PC-3 (cell line): ENCODE results near the gene MYH9. TPM values are rescaled to one million over a fixed set of nuclear protein-coding genes. Genes with fewer than 3 reads are reported as not detected.

Experiments
- ATAC-seq: fragments of 200-7000 bp; cut with Tn5 transposase; 2 replicates; pipeline ENCODE4 v1.9.1; 2020; ENCODE audit warnings: mild to moderate bottlenecking, moderate library complexity
- BruUV-seq: library from RNA; stranded (reverse); fragments of 400-500 nt; replicated peaks from 2 replicates; lab custom pipeline; 2021; lab: Mats Ljungman, UMichigan
- CTCF ChIA-PET: fragments of 300-600 bp; sonication (Branson Sonifier 250); formaldehyde crosslinking; loops from one replicate; lab custom pipeline; 2022; ENCODE audit warnings: antibody characterized with exemption; lab: Charles Lee
- POLR2A ChIA-PET: fragments of 300-600 bp; sonication (Branson Sonifier 250); formaldehyde crosslinking; loops from one replicate; lab custom pipeline; 2022; ENCODE audit warnings: antibody characterized with exemption; ENCODE audit not compliant: unreplicated experiment; lab: Charles Lee
- DNase-seq: peaks from one replicate; pipeline ENCODE4 v3.0.0-alpha.2; 2015
- H2AFZ ChIP-seq: fragments of 300-600 bp; sonication (generic); 2 replicates; pipeline ENCODE4 v1.6.0; 2016; ENCODE audit warnings: antibody characterized with exemption, low read length
- H3F3A ChIP-seq: fragments of 300-600 bp; sonication (generic); one replicate; pipeline ENCODE4 v1.6.0; 2017; ENCODE audit warnings: antibody characterized with exemption, low read length, control low read depth, mild to moderate bottlenecking; ENCODE audit not compliant: unreplicated experiment
- H3K27ac ChIP-seq: fragments of 300-600 bp; sonication (generic); 2 replicates; pipeline ENCODE4 v1.5.1; 2016; ENCODE audit warnings: mild to moderate bottlenecking, low read length
- H3K27me3 ChIP-seq: fragments of 300-600 bp; sonication (generic); 2 replicates; pipeline ENCODE4 v1.6.1; 2016; ENCODE audit warnings: low read length, mixed read lengths
- H3K36me3 ChIP-seq: fragments of 300-600 bp; sonication (generic); 2 replicates; pipeline ENCODE4 v1.6.1; 2016; ENCODE audit warnings: low read depth, mixed run types, low read length, mixed read lengths
- H3K4me1 ChIP-seq: fragments of 300-600 bp; sonication (generic); 2 replicates; pipeline ENCODE4 v1.5.1; 2016; ENCODE audit warnings: low read length; ENCODE audit not compliant: insufficient read depth
- H3K4me2 ChIP-seq: fragments of 300-600 bp; sonication (generic); 2 replicates; pipeline ENCODE4 v1.6.0; 2016; ENCODE audit warnings: low read length
- H3K4me3 ChIP-seq: fragments of 300-600 bp; sonication (generic); 2 replicates; pipeline ENCODE4 v1.5.1; 2016; ENCODE audit warnings: mild to moderate bottlenecking, low read length, mixed read lengths
- H3K79me2 ChIP-seq: fragments of 300-600 bp; sonication (generic); 2 replicates; pipeline ENCODE4 v1.6.1; 2017; ENCODE audit warnings: low read length, mixed read lengths
- H3K9ac ChIP-seq: fragments of 300-600 bp; sonication (generic); 2 replicates; pipeline ENCODE4 v1.6.0; 2016; ENCODE audit warnings: mild to moderate bottlenecking, low read length
- H3K9me2 ChIP-seq: fragments of 300-600 bp; sonication (generic); replicated peaks from 2 replicates; pipeline ENCODE4 v1.6.1; 2016; ENCODE audit warnings: mixed run types, low read length, mixed read lengths
- H3K9me3 ChIP-seq: fragments of 300-600 bp; sonication (generic); 2 replicates; pipeline ENCODE4 v1.6.1; 2016; ENCODE audit warnings: low read length, mixed read lengths
- H4K20me1 ChIP-seq: fragments of 300-600 bp; sonication (generic); 2 replicates; pipeline ENCODE4 v1.6.1; 2016; ENCODE audit warnings: low read length, mixed read lengths
- EZH2 ChIP-seq: fragments of 300-600 bp; sonication (generic); IDR thresholded peaks from one replicate; pipeline ENCODE4 v1.6.1; 2017; ENCODE audit warnings: antibody characterized with exemption, mild to moderate bottlenecking, low read length; ENCODE audit not compliant: unreplicated experiment
- EZH2phosphoT487 ChIP-seq: fragments of 300-600 bp; sonication (generic); IDR thresholded peaks from 2 replicates; pipeline ENCODE4 v1.6.1; 2018; ENCODE audit warnings: mild to moderate bottlenecking, antibody characterized with exemption, low read length, borderline replicate concordance
- intact Hi-C: fragments of 100-400 bp; cut with micrococcal nuclease; formaldehyde crosslinking; loops from 2 replicates; pipeline ENCODE4 v1.9.0; 2023
- total RNA-seq: library from RNA; depleted of rRNA; stranded (reverse); fragments of >200 nt; gene quantifications from 2 replicates; pipeline ENCODE4 v1.2.3, GENCODE V29; 2014
- TF ChIP-seq, protein P1 (sequence below): fragments of 300-600 bp; sonication (generic); conservative IDR thresholded peaks from 2 replicates; pipeline ENCODE4 v1.5.1; 2017; ENCODE audit warnings: antibody characterized with exemption, low read depth, mild to moderate bottlenecking, low read length

MYH9 gene
- total RNA-seq, 1 experiment from 2014 or later: 357 TPM

DNA sequence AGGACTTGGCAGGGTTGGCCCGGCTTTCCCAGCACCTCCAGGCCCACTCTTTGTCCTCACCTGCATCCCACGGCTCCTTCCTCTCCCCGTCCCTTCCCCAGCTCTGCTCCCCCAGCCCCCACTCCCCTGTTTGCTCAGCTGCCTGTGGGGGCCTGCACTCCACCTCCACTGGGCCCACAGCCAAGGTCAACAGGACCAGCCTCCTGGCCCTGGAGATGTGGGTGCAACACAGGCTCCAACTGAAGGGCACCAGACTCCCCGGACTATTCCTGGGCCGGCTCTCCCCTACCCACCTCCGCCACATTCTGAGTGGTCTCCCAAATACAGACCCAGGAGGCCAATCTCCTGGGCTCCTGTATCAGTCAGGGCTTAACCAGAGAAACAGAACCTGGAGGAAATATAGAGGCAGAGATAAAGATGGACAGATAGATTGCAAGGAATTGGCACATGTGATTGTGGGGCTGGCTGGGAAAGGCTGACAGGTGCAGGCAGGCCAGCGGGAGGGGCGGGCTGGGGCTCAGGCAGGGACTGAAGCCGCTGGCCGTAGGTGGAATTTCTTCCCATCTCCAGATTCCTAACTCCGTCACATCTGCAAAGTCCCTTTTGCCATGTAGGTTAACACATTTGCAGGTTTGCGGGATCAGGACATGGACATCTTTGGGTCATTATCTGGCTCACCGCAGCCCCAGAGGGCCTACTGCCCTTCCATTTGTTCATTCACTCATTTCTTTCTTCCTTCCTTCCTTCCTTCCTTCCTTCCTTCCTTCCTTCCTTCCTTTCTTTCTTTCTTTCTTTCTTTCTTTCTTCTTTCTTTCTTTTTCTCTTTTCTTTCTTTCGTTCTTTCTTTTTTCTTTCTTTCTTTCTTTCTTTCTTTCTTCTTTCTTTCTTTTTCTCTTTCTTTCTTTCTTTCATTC lies 45.8 kb upstream of the MYH9 start:
- intact Hi-C loops: no loop called here
- no TSS peak for BruUV-seq
- H4K20me1 ChIP-seq: no peaks in the 10 kb centered on the region
- DNase-seq (no peak), ATAC-seq (no peak)
- H3K27me3 ChIP-seq: no peaks in the 10 kb centered on the region
- CTCF ChIA-PET: no interaction called here
- H3K79me2 ChIP-seq: no peaks in the 10 kb centered on the region
- H3K36me3 ChIP-seq: no peaks in the 10 kb centered on the region
- no peaks in the 10 kb centered on the region for H3K9me2 ChIP-seq
- no peak overlapping the region for H3K4me2 ChIP-seq
- no peak overlapping the region for H3K27ac ChIP-seq
- H3K9ac ChIP-seq: no peak overlapping the region
- POLR2A ChIA-PET: no interaction called here
- TF ChIP-seq EZH2phosphoT487 (no peak), EZH2 (no peak)
- TF ChIP-seq, protein P1, sequence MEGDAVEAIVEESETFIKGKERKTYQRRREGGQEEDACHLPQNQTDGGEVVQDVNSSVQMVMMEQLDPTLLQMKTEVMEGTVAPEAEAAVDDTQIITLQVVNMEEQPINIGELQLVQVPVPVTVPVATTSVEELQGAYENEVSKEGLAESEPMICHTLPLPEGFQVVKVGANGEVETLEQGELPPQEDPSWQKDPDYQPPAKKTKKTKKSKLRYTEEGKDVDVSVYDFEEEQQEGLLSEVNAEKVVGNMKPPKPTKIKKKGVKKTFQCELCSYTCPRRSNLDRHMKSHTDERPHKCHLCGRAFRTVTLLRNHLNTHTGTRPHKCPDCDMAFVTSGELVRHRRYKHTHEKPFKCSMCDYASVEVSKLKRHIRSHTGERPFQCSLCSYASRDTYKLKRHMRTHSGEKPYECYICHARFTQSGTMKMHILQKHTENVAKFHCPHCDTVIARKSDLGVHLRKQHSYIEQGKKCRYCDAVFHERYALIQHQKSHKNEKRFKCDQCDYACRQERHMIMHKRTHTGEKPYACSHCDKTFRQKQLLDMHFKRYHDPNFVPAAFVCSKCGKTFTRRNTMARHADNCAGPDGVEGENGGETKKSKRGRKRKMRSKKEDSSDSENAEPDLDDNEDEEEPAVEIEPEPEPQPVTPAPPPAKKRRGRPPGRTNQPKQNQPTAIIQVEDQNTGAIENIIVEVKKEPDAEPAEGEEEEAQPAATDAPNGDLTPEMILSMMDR: no peak
- no peak overlapping the region for H2AFZ ChIP-seq
- H3K4me3 ChIP-seq: no peak overlapping the region
- no peaks in the 10 kb centered on the region for H3K9me3 ChIP-seq
- H3F3A ChIP-seq: no peaks in the 10 kb centered on the region
- 0 out of 2 replicates have a peak, but pooled peaks cover 3% of the 10 kb centered on the region for H3K4me1 ChIP-seq

DNA sequence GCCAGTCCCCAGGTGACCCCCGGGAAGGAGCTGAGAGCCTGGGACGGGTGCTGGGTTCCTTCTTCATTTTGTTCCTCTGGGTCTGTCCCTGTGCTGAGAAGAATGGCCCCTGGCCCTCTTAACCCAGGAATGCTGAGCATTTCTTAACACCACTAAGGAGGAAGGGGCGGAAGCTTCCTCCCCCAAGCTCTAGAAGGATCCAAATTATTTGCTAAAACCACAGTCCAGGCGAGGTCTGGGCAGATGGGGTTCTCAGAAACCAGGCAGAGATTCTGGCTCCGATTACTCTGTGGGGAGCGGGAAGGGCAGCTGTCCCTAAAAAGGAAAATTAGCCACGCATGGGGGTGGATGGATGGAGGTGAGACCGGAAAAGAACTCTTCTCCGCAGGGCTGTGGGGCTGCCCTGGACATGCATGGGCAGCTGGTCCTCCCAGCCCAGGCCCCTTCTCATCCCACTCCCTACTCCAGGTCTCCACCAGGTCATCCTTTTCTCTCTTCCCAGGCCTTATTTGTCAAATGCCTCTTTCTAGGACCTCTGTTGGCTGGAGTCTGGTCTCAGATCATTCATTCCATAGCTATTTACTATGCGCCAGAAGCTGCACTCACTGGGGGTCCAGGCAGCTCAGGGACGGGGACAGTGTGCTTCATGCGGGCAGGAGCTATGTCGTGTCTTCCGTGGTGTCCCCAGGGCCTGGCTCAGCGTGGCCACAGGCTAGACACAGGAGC lies 45.0 kb upstream of the MYH9 start:
- H4K20me1 ChIP-seq: no peaks in the 10 kb centered on the region
- BruUV-seq: no TSS peak
- TF ChIP-seq EZH2phosphoT487 (no peak), EZH2 (no peak)
- TF ChIP-seq, protein P1: no peak
- H3K9ac ChIP-seq: no peak overlapping the region
- H3K9me2 ChIP-seq: no peaks in the 10 kb centered on the region
- intact Hi-C loops: no loop called here
- H3K27ac ChIP-seq: no peak overlapping the region
- H3K4me1 ChIP-seq: 0 out of 2 replicates have a peak, but pooled peaks cover 3% of the 10 kb centered on the region
- ChIA-PET CTCF (no interaction called here), POLR2A (no interaction called here)
- H3K4me3 ChIP-seq: no peak overlapping the region
- H3K27me3 ChIP-seq: no peaks in the 10 kb centered on the region
- no peaks in the 10 kb centered on the region for H3K36me3 ChIP-seq
- no peaks in the 10 kb centered on the region for H3F3A ChIP-seq
- H2AFZ ChIP-seq: no peak overlapping the region
- DNase-seq (no peak), ATAC-seq (no peak)
- no peaks in the 10 kb centered on the region for H3K79me2 ChIP-seq
- no peaks in the 10 kb centered on the region for H3K9me3 ChIP-seq
- no peak overlapping the region for H3K4me2 ChIP-seq

DNA sequence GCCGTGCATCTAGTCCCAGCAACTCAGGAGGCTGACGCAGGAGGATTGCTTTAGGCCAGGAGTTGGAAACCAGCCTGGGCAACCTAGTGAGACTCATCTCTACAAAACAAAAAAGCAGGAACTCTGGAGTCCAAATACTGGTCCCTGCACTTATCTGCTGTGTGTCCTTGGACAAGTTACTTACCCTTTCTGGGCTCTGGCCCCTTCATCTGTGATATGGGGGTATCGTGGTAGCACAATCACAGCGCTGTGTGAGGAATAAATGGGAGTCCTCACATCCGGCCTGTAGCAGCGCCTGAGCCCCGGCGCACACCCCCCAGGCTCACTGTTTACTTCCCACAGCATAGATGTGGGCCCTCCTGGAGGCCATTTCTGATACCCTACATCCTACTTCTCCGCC lies 44.2 kb upstream of the MYH9 start:
- no peaks in the 10 kb centered on the region for H3F3A ChIP-seq
- TF ChIP-seq, protein P1: no peak
- TF ChIP-seq EZH2phosphoT487 (no peak), EZH2 (no peak)
- DNase-seq: no peak
- no peaks in the 10 kb centered on the region for H4K20me1 ChIP-seq
- H3K36me3 ChIP-seq: no peaks in the 10 kb centered on the region
- no peak for ATAC-seq
- CTCF ChIA-PET: no interaction called here
- BruUV-seq: no TSS peak
- 0 out of 2 replicates have a peak, but pooled peaks cover 3% of the 10 kb centered on the region for H3K4me1 ChIP-seq
- H3K9me3 ChIP-seq: no peaks in the 10 kb centered on the region
- H3K4me3 ChIP-seq: no peak overlapping the region
- no peaks in the 10 kb centered on the region for H3K9me2 ChIP-seq
- intact Hi-C loops: no loop called here
- H3K27ac ChIP-seq: no peak overlapping the region
- no peaks in the 10 kb centered on the region for H3K27me3 ChIP-seq
- H3K4me2 ChIP-seq: no peak overlapping the region
- H3K79me2 ChIP-seq: no peaks in the 10 kb centered on the region
- H3K9ac ChIP-seq: no peak overlapping the region
- H2AFZ ChIP-seq: no peak overlapping the region
- POLR2A ChIA-PET: no interaction called here
